ENCODE measurements around the gene ZNF586.
"Not testable (repeated sequence)": the region's sequence is repeated elsewhere in the genome, so short reads cannot be mapped to it uniquely, and the experiment has no call there.

The ZNF586 gene

GRCh38 chr19:57769345-57770131 is at the start of gene ZNF586:
ZNF586 (plus strand) TSS chr19:57769676; CDS start chr19:57769843, 167 bp downstream.
- peak; percentile 50 to 87 for DNase-seq

- peak in 1 of 2 experiments; percentile 41 for DNase-seq
These were observed 49.5 kb upstream of the ZNF586 start for GRCh38 chr19:57719901-57720519.

GRCh38 chr19:57720878-57721277 is 48.6 kb upstream of the ZNF586 start:
- no peak for DNase-seq

- DNase-seq: peak in 1 of 2 experiments; percentile 11
These were observed 31.2 kb upstream of the ZNF586 start for GRCh38 chr19:57738320-57738719.

DNA sequence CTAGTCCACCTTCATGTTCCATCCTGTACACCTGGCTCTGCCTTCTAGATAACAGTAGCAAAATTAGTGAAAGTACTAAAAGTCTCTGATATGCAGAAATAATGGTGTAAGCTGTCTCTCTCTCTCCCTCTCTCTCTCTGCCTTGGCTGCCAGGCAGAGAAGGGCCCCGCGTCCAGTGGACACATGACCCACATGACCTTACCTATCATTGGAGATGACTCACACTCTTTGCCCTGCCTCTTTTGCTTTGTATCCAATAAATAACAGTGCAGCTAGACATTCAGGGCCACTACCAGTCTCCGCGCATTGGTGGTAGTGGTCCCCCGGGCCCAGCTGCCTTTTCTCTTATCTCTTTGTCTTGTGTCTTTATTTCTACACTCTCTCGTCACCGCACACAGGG is 30.7 kb upstream of the ZNF586 start:
- not testable (repeated sequence) for DNase-seq

DNA sequence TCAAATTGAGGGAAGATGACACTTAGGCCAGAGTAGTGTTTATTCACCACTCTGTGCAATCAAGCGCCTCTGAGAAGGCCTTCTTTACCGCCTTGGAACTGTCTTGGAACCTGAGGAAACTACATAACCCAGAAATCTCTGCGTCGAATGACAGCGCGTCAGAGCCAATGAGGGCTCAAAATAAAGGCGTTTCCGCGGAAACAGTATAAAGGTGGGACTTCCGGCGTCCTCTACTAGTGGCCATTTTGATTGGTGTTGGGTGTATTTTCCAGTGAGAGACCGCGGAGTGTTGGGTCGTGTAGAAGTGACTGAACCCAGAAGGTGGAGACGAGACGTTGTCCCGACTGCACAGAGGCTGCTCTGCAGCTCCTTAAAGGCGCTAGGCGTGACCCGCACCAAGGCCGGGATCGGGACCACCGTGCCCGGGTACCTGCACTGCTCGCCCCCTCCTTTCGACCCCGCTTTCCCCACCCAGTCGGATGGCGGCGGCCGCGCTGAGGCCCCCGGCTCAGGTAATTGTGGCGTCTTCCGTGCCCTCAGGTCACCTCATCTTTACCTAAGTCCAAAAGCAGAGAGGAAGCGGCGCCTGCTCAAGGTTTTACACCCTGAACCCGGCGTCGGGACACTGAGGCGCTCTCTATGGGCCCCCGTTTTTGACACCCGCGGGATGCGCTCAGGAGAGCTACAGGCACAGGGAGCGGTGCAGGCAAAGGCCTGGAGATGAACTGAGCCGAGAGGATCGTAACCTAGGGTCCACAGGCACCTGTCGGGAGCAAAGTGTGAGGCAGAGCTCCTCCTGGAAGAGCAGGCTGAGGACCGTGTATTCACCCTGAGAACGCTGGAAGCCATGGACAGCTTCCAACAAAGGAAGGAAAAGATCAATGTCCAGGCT is 22.6 kb upstream of the ZNF586 start, which contains the start of gene ZNF776:
Gene ZNF776 (plus strand): TSS at position 236 of the 892 bp plus-strand sequence. CDS start 244 bp downstream, at position 480.
- peak; percentile 42 to 86 for DNase-seq

DNA sequence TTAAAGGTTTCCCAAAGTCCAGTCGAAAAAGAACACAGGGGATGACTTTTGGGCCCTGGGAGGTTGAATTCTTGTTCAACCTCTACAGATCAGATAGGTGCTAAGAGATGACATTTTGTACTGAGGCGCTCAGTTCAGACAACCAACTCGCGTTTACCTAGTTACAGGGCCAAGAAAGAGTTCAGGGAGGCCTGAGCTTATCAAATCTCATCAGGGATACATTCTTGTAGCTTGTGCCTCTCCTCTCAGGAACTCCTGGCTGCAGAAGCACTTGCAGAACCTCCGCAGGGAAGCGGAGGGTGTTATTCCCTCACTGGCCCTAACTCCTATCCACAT is 22.0 kb upstream of the ZNF586 start:
- DNase-seq: no peak

GRCh38 chr19:57748029-57748428 is 21.4 kb upstream of the ZNF586 start:
- no peak for DNase-seq

- DNase-seq: no peak
These were observed 15.3 kb upstream of the ZNF586 start for GRCh38 chr19:57754091-57754673.

DNA sequence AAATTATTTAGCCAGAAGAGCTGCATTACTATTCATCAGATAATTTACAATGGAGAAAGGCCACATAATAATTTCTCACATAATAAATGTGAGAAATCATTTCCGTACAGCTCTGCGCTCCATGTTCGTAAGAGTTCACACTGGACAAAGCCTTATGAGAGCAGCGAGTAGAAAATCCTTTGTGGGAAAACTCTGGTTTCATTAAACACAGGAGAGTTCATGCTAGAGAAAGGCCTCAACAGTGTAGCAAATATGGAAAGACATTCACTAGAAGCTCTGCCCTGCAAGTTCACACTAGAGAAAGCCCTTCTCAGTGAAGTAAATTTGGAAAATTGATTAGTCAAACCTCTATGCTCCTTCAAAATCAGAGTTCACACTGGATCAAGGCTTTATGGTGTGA is 14.4 kb upstream of the ZNF586 start:
- DNase-seq: no peak

- no peak for DNase-seq
These were observed 11.5 kb upstream of the ZNF586 start for GRCh38 chr19:57757941-57758340.

GRCh38 chr19:57759096-57759495 is 10.4 kb upstream of the ZNF586 start:
- no peak for DNase-seq

DNA sequence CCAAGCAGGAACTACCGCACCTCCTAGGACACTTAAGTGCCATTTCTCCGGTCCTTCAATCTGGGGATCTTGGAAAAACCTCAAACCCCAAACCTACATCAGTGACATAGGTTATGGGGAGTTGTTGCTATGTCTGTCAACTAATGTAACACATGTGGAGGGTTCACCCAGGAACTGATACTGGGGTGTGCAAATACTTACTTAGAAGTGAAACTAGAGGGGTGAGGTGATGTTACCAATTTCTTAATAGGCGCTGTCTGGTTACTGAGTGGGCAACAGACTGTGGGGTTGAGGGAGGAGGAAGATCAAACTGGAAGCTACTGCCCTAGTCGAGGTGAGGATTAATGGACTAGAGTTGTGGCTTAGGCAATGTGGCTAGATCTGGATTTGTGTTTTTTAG is 1.9 kb downstream of the ZNF586 start:
- no peak for DNase-seq

GRCh38 chr19:57773488-57773887 is 4.0 kb downstream of the ZNF586 start:
- DNase-seq: no peak

DNA sequence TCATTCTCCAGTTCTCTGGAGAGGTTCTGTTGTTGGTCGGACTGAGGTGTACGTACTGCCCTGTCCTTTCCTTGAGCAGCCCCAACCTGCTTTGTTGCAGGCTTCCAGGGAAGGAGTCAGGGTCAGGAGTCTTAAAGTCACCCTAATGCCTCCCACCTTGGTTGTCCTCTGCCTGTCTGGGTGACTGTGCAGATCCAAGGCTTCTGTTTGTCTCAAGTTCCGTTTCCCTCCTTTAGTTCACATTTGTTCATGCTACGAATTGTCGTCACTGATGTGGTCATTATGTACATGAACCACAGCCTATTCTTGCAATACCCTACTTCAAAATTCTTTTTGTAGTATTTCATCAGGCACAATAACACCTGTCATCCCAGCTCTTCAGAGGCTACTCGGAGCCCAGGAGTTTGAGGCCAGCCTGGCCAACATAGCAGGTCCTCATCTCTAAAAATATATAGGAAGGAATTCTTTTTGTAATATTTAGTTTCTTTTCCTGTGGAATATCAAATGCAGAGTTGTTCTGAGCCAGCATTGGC is 7.4 kb downstream of the ZNF586 start:
- DNase-seq: no peak

GRCh38 chr19:57778336-57778735 is 8.9 kb downstream of the ZNF586 start:
- no peak for DNase-seq

DNA sequence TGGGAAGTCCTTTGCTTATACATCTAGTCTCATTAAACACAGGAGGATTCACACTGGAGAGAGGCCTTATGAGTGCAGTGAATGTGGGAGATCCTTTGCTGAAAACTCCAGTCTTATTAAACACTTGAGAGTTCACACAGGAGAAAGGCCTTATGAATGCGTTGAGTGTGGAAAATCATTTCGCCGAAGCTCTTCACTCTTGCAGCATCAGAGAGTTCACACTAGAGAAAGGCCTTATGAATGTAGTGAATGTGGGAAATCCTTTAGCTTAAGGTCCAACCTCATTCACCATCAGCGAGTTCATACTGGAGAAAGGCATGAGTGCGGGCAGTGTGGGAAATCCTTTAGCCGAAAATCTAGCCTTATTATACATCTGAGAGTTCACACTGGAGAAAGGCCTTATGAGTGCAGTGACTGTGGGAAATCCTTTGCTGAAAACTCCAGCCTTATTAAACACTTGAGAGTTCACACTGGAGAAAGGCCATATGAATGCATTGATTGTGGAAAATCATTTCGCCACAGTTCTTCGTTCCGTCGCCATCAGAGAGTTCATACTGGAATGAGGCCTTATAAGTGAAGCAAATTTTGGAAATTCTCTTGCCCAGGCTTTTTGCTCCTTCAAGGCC is 9.9 kb downstream of the ZNF586 start:
- no peak for DNase-seq

GRCh38 chr19:57786286-57786685 is 16.8 kb downstream of the ZNF586 start:
- DNase-seq: no peak

DNA sequence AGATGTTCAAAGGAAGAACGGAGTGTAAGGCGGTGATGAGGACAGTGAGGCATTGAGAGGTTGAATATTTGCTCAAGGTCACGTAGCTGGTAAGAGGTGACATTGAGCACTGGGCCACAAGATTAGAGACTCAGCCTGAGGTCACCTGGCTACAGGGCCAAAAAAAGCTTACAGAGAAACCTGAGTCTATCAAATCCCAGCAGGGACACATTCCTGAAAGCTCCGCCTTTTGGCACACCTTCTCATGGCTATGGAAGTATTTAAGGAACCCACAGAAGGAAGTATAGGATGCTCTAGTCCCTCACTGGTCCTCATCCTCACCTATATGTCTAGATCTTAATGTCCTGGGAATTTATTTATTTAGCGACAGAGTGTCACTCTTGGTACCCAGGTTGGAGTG is 17.4 kb downstream of the ZNF586 start:
- DNase-seq: no peak

GRCh38 chr19:57788114-57788692 is 18.7 kb downstream of the ZNF586 start:
- no peak for DNase-seq

DNA sequence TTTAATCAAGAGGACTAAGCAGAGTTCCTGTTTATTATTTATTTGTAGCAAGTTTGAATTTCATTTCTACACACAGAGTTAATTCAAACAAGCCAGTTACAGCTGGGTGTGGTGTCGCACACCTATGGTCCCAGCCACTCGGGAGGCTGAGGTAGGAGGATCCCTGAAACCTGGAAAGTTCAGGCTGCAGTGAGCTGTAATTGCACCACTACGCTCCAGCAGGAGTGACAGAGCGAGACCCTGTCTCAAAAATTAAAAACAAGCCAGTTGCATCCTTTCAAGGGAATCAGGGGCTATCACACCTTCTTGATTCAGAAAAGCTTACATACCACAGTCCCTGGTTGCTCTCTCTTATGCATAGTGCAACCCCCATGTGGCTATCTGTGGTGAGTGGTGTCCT is 19.8 kb downstream of the ZNF586 start:
- DNase-seq: no peak

DNA sequence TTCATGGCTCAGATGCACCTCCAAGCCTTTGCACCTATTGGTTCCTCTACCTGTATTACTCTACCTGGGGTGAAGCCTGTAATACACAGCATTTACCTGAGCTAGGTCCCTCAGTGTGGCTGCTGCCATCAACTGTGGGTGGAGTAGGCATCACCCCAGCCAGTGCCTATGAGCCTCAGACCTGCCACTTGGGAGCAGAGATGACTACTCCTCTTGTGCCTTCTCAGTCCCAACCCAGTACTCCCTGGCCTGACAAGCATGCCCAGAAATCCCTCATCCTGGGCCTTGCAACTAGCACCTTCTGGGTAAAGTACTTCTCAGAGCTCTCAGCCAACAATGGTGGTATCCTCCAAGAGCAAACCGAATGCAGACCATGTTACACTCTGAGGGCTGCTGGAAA is 27.1 kb downstream of the ZNF586 start:
- DNase-seq: not testable (repeated sequence)
